GM12878 (cell line): Measurements from ENCODE around the gene FBXL7. TPM values are rescaled to one million over a fixed set of nuclear protein-coding genes. Genes with fewer than 3 reads are reported as not detected.

Source experiments
- ATAC-seq: fragments of 200-7000 bp; cut with Tn5 transposase; 3 replicates; pipeline ENCODE4 v1.9.1; 2020; ENCODE audit warnings: mild to moderate bottlenecking, moderate library complexity
- BruUV-seq: library from RNA; stranded (reverse); fragments of 400-500 nt; replicated peaks from 2 replicates; lab custom pipeline; 2021; lab: Mats Ljungman, UMichigan
- CTCF ChIA-PET: fragments of 300-600 bp; sonication (Branson Sonifier 250); formaldehyde crosslinking; extraction: SDS; loops from one replicate; lab custom pipeline; 2021; ENCODE audit warnings: inconsistent platforms; lab: Yijun Ruan, JAX
- POLR2A ChIA-PET: fragments of 350-600 bp; formaldehyde crosslinking; extraction: SDS; loops from one replicate; lab custom pipeline; 2021; ENCODE audit warnings: inconsistent platforms; lab: Charles Lee
- RAD21 ChIA-PET: fragments of 300-600 bp; sonication (Branson Sonifier 250); formaldehyde crosslinking; loops from one replicate; lab custom pipeline; 2023; ENCODE audit warnings: antibody characterized with exemption; ENCODE audit not compliant: unreplicated experiment; lab: Charles Lee
- SMC1A ChIA-PET: fragments of 300-600 bp; sonication (Branson Sonifier 250); formaldehyde crosslinking; loops from one replicate; lab custom pipeline; 2023; ENCODE audit not compliant: unreplicated experiment, uncharacterized antibody; lab: Charles Lee
- DNase-seq: peaks from one replicate; pipeline ENCODE4 v3.0.0-alpha.2; 2011; ENCODE audit warnings: low read depth, low spot score
- FAIRE-seq: peaks from 3 replicates; lab custom pipeline; 2011; peaks lifted over from hg19 to GRCh38; lab: Jason Lieb, UNC
- H2AFZ ChIP-seq: 2 replicates; pipeline ENCODE4 v1.6.0; 2011; ENCODE audit warnings: low read depth, low read length, control low read depth; ENCODE audit not compliant: control insufficient read depth
- H3K27ac ChIP-seq: 2 replicates; pipeline ENCODE4 v1.5.1; 2011; ENCODE audit warnings: control low read depth; ENCODE audit not compliant: control insufficient read depth, insufficient read depth
- H3K27me3 ChIP-seq, 2 experiments: replicated peaks in 1 of 2; 2 replicates each; pipeline versions ENCODE4 v1.6.0 to v1.6.1; 2011; ENCODE audit warnings: low read length in 1 of 2; ENCODE audit not compliant: control insufficient read depth in 2 of 2, insufficient read depth in 2 of 2
- H3K36me3 ChIP-seq, 2 experiments: 2 replicates each; pipeline ENCODE4 v1.5.1; 2011; ENCODE audit warnings: low read length in 1 of 2; ENCODE audit not compliant: control insufficient read depth in 2 of 2, insufficient read depth in 2 of 2
- H3K4me1 ChIP-seq: 2 replicates; pipeline ENCODE4 v1.6.1; 2011; ENCODE audit warnings: mild to moderate bottlenecking, low read length, moderate library complexity, mixed read lengths; ENCODE audit not compliant: control insufficient read depth, insufficient read depth
- H3K4me2 ChIP-seq: 2 replicates; pipeline ENCODE4 v1.6.0; 2011; ENCODE audit warnings: control low read depth; ENCODE audit not compliant: control insufficient read depth, insufficient read depth
- H3K4me3 ChIP-seq: fragments of 200-600 bp; sonication (generic); 2 replicates; pipeline ENCODE4 v1.5.1; 2016
- H3K79me2 ChIP-seq: 2 replicates; pipeline ENCODE4 v1.6.0; 2011; ENCODE audit warnings: low read length; ENCODE audit not compliant: control insufficient read depth, insufficient read depth
- H3K9ac ChIP-seq: 2 replicates; pipeline ENCODE4 v1.8.0; 2011; ENCODE audit warnings: low read length, control low read depth, mixed read lengths; ENCODE audit not compliant: control insufficient read depth, insufficient read depth
- H3K9me3 ChIP-seq: replicated peaks from 3 replicates; pipeline ENCODE4 v1.5.1; 2011; ENCODE audit warnings: mild to moderate bottlenecking, low read length; ENCODE audit not compliant: control insufficient read depth, insufficient read depth
- H4K20me1 ChIP-seq: 2 replicates; pipeline ENCODE4 v1.6.0; 2011; ENCODE audit not compliant: control insufficient read depth, insufficient read depth
- MYB ChIP-seq: fragments of 150-350 bp; IDR thresholded peaks from 2 replicates; pipeline ENCODE4 v1.6.1; 2014; ENCODE audit warnings: mild to moderate bottlenecking, low read depth, low read length, borderline replicate concordance
- NFXL1 ChIP-seq: fragments of 450-650 bp; IDR thresholded peaks from 2 replicates; pipeline ENCODE4 v1.6.1; 2017; ENCODE audit warnings: antibody characterized with exemption, mild to moderate bottlenecking, borderline replicate concordance
- NR2C2 ChIP-seq: IDR thresholded peaks from 2 replicates; pipeline ENCODE4 v1.6.1; 2011; ENCODE audit warnings: borderline replicate concordance, low read depth; ENCODE audit not compliant: control insufficient read depth, insufficient read length
- PML ChIP-seq: IDR thresholded peaks from 2 replicates; pipeline ENCODE4 v1.6.1; 2012; ENCODE audit warnings: low read length, inconsistent platforms
- ZNF207 ChIP-seq: fragments of 450-650 bp; IDR thresholded peaks from 2 replicates; pipeline ENCODE4 v1.6.1; 2014; ENCODE audit warnings: antibody characterized with exemption, mild to moderate bottlenecking, borderline replicate concordance
- WGBS: methylation state at CpG from one replicate; pipeline ENCODE4 v1.1.6; 2016; ENCODE audit warnings: low lambda C conversion rate; ENCODE audit not compliant: insufficient replicate concordance, insufficient coverage; ENCODE audit errors: missing lambda C conversion rate; 5-methylcytosine and 5-hydroxymethylcytosine counted together
- in situ Hi-C: fragments of 300-500 bp; cut with MboI; formaldehyde crosslinking; loops from 9 replicates; pipeline ENCODE4 v1.14.3; 2018; ENCODE audit warnings: mixed read lengths
- intact Hi-C: fragments of 100-400 bp; cut with micrococcal nuclease; formaldehyde crosslinking; loops from one replicate; pipeline ENCODE4 v1.14.2; 2022; ENCODE audit not compliant: unreplicated experiment
- polyA plus RNA-seq, 11 experiments: library from polyadenylated mRNA; depleted of rRNA in 4 of 11; unstranded in 6 of 11; stranded (reverse) in 5 of 11; fragments of >200 nt; fragmentation: Nextera tagmentation in 4 of 11; fragmentation: Illumina TruSeq in 1 of 11; extraction: Ambion mirVana in 4 of 11; extraction: Trizol in 1 of 11; gene quantifications; 1 replicate in 1 of 11; 2 replicates in 10 of 11; pipeline versions ENCODE4 v1.2.1 to v1.2.3, GENCODE V29; 2011 to 2016; ENCODE audit warnings: inconsistent platforms in 2 of 11, missing spikeins in 2 of 11, low read depth in 1 of 11
- total RNA-seq, 4 experiments: library from RNA; depleted of rRNA in 3 of 4; stranded (reverse); fragments of >200 nt in 3 of 4; fragmentation: Illumina TruSeq in 1 of 4; extraction: Trizol in 1 of 4; gene quantifications; 2 replicates each; pipeline versions ENCODE4 v1.2.1 to v1.2.3, GENCODE V29; 2013 to 2021
- TF ChIP-seq, protein P1 (sequence below): fragments of 450-650 bp; IDR thresholded peaks from 2 replicates; pipeline ENCODE4 v1.6.1; 2017; ENCODE audit warnings: low read depth, mild to moderate bottlenecking, moderate library complexity
- TF ChIP-seq, protein P2 (sequence below), 3 experiments: IDR thresholded peaks in 2 of 3; conservative IDR thresholded peaks in 1 of 3; 2 replicates each; pipeline ENCODE4 v1.5.1; 2011; ENCODE audit warnings: low read depth in 3 of 3, low read length in 3 of 3, mild to moderate bottlenecking in 3 of 3, control low read depth in 2 of 3, moderate library complexity in 2 of 3, inconsistent platforms in 1 of 3, mixed read lengths in 1 of 3; ENCODE audit not compliant: control insufficient read depth in 2 of 3, insufficient read depth in 1 of 3; ENCODE audit errors: extremely low read depth in 1 of 3
- TF ChIP-seq, protein P3 (sequence below): IDR thresholded peaks from 2 replicates; pipeline ENCODE4 v1.6.1; 2011; ENCODE audit warnings: low read depth, mild to moderate bottlenecking, low read length, moderate library complexity, borderline replicate concordance; ENCODE audit errors: extremely low read depth

The FBXL7 gene
- total and polyA plus RNA-seq, 10 of the 15 experiments (the other 5 are each of a cell fraction or from before 2014, with no cell fraction given) = 0.03 to 0.44 (median 0.16) TPM

DNA sequence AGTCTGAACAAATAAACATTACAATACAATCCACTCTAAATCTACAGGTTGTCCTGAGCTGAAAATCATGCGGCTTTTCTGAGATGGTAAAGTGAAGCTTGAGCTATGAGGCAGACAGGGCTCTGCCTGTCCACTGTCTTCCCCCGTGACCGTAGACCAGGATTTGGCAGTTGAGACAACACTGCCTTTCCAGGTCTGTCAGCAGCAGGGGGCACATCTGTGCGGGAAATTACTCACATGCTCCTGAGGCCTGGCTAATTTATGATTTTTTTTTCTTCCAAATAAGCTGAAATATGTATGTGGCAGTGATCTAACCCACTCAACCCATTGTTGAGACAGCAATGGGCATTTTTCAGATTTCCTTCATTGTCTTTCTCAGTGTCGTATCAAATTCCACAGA is 307.9 kb downstream of the FBXL7 start:
- no peak overlapping the region for H2AFZ ChIP-seq
- BruUV-seq = no TSS peak
- H3K27ac ChIP-seq = no peak overlapping the region
- H3K36me3 ChIP-seq = no peaks in the 10 kb centered on the region
- ChIA-PET POLR2A (no interaction called here), RAD21 (no interaction called here), CTCF (no interaction called here), SMC1A (interaction anchor here (0.8 kb wide), 1 partner anchor 26 kb away, joined by 3 read pairs; no protein-coding TSS in a partner anchor)
- FAIRE-seq (no peak), DNase-seq (no peak), ATAC-seq (no peak)
- H3K79me2 ChIP-seq = no peaks in the 10 kb centered on the region
- H3K4me3 ChIP-seq = no peak overlapping the region
- intact Hi-C loops = no loop called here
- H3K9ac ChIP-seq = no peak overlapping the region
- 30% methylated on average over 5 of the region's 5 CpGs for WGBS
- H4K20me1 ChIP-seq = no peaks in the 10 kb centered on the region
- H3K4me2 ChIP-seq = no peak overlapping the region
- in situ Hi-C loops = no loop called here
- no peak for TF ChIP-seq NR2C2
- no peaks in the 10 kb centered on the region for H3K27me3 ChIP-seq
- no peaks in the 10 kb centered on the region for H3K9me3 ChIP-seq
- H3K4me1 ChIP-seq = no peaks in the 10 kb centered on the region

DNA sequence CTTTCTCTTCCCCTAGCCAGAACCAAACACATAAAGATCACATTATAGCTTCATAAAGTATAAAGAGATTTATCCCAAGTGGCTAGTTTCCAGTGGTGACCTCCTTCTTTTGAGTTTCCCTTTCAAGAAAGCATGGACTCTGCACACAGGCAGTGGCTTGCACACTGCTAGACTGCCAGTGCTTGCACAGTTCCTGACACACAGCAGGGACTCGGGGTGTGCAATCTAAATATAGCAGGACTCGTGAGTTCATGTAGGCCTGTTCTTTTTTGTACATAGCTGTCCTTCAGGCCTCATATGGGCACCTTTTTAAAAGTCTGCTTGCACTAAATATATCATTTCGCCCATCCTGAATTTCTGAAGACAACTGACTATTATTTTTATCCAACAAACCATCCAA is 308.6 kb downstream of the FBXL7 start:
- no peak overlapping the region for H3K9ac ChIP-seq
- no peaks in the 10 kb centered on the region for H3K9me3 ChIP-seq
- in situ Hi-C loops (no loop called here), intact Hi-C loops (no loop called here)
- RAD21 ChIA-PET = no interaction called here
- no peak overlapping the region for H3K27ac ChIP-seq
- no peak for ATAC-seq
- no peaks in the 10 kb centered on the region for H3K27me3 ChIP-seq
- DNase-seq = no peak
- CTCF ChIA-PET = no interaction called here
- no peaks in the 10 kb centered on the region for H3K4me1 ChIP-seq
- FAIRE-seq = no peak
- 3% methylated on average over 3 of the region's 3 CpGs for WGBS
- no peaks in the 10 kb centered on the region for H4K20me1 ChIP-seq
- BruUV-seq = no TSS peak
- SMC1A ChIA-PET = no interaction called here
- no peaks in the 10 kb centered on the region for H3K36me3 ChIP-seq
- POLR2A ChIA-PET = no interaction called here
- H2AFZ ChIP-seq = no peak overlapping the region
- no peak overlapping the region for H3K4me2 ChIP-seq
- no peak overlapping the region for H3K4me3 ChIP-seq
- H3K79me2 ChIP-seq = no peaks in the 10 kb centered on the region
- no peak for TF ChIP-seq MYB
- no peak for TF ChIP-seq ZNF207
- TF ChIP-seq, protein P1, sequence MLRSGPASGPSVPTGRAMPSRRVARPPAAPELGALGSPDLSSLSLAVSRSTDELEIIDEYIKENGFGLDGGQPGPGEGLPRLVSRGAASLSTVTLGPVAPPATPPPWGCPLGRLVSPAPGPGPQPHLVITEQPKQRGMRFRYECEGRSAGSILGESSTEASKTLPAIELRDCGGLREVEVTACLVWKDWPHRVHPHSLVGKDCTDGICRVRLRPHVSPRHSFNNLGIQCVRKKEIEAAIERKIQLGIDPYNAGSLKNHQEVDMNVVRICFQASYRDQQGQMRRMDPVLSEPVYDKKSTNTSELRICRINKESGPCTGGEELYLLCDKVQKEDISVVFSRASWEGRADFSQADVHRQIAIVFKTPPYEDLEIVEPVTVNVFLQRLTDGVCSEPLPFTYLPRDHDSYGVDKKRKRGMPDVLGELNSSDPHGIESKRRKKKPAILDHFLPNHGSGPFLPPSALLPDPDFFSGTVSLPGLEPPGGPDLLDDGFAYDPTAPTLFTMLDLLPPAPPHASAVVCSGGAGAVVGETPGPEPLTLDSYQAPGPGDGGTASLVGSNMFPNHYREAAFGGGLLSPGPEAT = no peak
- TF ChIP-seq, protein P2, sequence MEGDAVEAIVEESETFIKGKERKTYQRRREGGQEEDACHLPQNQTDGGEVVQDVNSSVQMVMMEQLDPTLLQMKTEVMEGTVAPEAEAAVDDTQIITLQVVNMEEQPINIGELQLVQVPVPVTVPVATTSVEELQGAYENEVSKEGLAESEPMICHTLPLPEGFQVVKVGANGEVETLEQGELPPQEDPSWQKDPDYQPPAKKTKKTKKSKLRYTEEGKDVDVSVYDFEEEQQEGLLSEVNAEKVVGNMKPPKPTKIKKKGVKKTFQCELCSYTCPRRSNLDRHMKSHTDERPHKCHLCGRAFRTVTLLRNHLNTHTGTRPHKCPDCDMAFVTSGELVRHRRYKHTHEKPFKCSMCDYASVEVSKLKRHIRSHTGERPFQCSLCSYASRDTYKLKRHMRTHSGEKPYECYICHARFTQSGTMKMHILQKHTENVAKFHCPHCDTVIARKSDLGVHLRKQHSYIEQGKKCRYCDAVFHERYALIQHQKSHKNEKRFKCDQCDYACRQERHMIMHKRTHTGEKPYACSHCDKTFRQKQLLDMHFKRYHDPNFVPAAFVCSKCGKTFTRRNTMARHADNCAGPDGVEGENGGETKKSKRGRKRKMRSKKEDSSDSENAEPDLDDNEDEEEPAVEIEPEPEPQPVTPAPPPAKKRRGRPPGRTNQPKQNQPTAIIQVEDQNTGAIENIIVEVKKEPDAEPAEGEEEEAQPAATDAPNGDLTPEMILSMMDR (IDR thresholded peaks at IDR 0.05 in 2 of 3, conservative IDR thresholded peaks at IDR 0.05 in 1 of 3; ENCODE audit: control insufficient read depth in 2 of 3, extremely low read depth in 1 of 3, insufficient read depth in 1 of 3, low read depth in 3 of 3, low read length in 3 of 3) = no peak
- no peak for TF ChIP-seq NFXL1
- TF ChIP-seq PML = no peak
- TF ChIP-seq, protein P3, sequence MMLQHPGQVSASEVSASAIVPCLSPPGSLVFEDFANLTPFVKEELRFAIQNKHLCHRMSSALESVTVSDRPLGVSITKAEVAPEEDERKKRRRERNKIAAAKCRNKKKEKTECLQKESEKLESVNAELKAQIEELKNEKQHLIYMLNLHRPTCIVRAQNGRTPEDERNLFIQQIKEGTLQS = no peak
